CD4-positive, alpha-beta T cell treated with Interleukin-15 for 4 hours (primary cell): Measurements from ENCODE around the gene PIGZ.
"Not testable (repeated sequence)": the region's sequence is repeated elsewhere in the genome, so short reads cannot be mapped to it uniquely, and the experiment has no call there.

ENCODE experiments used
- DNase-seq: peaks from one replicate; pipeline ENCODE4 v3.0.0-alpha.2; 2020; ENCODE audit warnings: low spot score

Gene PIGZ

DNA sequence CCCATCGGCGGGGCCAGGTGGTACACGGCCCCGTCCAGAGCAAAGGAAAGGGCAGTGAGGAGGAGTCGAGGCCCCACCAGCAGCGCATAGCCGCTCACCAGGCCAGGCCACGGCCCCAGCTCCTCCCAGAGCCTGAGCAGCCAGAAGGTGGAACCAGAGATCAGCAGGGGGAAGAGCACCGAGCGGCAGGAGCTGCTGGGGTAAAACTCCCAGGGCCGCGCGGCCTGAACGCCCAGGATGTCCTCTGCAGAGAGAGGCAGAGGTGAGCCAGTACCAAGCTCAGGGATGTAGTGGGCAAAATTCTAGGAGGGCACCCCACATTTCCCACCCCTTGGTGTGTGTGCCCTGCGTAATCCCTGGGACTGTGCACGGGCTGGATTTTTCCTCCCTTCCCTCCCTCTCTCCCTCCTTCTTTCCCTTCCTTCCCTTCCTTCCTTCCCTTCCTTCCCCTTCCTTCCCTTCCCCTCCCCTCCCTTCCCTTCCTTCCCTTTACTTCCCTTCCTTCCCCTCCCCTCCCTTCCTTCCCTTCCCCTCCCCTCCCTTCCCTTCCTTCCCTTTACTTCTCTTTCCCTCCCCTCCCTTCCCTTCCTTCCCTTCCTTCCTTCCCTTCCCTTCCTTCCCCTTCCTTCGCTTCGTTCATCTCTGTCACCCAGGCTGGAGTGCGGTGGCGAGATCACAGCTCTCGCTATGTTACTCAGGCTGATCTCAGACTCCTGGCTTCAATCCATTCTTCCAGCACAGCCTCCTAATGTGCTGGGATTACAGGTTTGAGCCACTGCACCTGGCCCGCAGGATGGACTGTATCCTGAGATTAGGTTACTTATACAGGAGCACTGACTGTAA lies 20.0 kb downstream of the PIGZ start:
- DNase-seq, result no peak

DNA sequence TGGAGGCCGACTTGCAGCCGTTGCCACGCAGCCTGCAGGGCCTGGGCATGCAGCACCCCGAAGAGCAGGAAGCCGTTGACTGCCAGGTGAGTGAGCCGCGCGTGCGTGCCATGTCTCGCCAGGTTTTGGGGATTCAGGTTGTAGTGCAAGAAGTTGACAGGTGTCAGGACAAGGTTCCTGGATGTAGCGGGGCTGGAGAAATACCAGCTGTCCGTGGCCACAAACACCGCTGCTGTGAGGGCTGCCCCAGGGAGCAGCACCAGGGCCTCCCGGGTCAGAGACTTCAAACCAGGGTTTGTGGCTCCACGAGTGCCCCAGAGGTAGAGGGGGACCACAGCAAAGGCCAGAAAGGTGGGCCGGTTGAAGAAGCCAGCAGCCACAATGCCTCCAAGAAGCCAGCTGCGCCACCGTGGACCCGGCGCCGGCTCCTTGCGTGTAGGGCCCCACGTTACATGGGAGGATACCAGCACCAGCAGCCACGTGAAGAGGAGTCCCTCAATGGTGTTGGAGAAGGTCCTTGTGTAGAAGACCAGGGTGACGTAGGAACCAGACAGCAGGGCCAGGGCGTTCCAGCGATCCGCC lies 20.7 kb downstream of the PIGZ start:
- DNase-seq, result no peak

DNA sequence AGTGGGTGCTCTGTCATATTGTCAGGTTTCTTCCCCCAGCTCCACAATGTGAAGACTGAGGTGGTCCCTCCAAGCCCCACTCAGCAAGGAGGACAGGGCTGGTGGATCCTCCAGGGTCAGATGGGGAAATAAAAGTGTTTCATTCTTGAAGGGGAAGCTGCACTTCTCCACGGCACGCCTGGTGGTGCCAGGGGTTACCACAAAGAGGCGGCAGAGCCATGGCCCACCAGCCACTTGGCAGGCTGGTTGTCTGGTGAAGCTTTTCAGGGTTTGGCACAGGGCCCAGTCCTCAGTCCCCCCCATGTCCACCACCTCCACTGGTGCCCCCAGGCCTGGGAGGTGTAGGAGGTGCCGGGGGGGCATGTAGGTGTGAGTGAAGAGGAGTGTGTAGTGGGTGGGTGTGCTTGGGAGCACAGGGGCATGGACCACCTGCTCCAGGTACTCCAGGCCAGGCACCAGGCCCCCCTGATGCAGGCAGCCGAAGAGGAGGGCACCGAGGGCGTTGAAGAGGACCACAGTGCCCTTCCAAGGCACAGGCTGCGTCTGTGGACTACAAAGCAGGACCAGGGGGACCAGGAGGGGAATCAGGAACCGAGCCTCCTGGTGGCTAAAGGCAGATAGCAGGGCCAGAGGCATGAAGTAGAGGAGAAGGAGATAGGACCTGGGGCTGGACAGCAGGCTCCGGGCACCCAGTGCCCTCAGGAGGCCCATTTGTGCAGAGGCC lies 21.3 kb downstream of the PIGZ start:
- DNase-seq, result no peak

DNA sequence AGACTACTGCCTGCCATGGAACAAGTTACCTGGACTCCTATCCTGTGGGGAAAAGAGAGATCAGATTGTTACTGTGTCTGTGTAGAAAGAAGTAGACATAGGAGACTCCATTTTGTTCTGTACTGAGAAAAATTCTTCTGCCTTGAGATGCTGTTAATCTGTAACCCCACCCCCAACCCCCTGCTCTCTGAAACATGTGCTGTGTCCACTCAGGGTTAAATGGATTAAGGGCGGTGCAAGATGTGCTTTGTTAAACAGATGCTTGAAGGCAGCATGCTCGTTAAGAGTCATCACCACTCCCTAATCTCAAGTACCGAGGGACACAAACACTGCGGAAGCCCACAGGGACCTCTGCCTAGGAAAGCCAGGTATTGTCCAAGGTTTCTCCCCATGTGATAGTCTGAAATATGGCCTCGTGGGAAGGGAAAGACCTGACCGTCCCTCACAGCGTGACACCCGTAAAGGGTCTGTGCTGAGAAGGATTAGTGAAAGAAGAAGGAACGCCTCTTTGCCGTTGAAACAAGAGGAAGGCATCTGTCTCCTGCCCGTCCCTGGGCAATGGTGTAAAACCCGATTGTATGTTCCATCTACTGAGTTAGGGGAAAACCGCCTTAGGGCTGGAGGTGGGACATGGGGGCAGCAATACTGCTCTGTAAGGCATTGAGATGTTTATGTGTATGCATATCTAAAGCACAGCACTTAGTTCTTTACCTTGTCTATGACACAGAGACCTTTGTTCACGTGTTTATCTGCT lies 24.4 kb downstream of the PIGZ start:
- not testable (repeated sequence) for DNase-seq

DNA sequence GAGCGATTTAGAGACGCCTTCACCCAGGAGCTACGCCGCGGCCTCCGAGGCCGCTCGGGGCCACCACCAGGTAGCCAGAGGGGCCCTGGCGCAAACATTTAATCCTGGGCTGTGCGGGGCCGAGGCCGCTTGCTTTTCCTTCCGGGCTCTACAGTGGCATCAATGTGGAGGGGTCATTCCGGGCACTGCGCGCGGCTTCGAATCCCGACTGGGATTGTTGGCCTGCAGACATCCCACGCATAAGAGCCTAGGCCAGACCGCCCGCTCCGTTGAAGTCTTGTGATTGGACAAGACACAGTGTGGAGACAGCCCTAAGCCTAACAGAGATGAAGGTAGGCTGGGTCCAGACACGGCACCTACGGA lies 25.7 kb downstream of the PIGZ start:
- DNase-seq, result no peak

DNA sequence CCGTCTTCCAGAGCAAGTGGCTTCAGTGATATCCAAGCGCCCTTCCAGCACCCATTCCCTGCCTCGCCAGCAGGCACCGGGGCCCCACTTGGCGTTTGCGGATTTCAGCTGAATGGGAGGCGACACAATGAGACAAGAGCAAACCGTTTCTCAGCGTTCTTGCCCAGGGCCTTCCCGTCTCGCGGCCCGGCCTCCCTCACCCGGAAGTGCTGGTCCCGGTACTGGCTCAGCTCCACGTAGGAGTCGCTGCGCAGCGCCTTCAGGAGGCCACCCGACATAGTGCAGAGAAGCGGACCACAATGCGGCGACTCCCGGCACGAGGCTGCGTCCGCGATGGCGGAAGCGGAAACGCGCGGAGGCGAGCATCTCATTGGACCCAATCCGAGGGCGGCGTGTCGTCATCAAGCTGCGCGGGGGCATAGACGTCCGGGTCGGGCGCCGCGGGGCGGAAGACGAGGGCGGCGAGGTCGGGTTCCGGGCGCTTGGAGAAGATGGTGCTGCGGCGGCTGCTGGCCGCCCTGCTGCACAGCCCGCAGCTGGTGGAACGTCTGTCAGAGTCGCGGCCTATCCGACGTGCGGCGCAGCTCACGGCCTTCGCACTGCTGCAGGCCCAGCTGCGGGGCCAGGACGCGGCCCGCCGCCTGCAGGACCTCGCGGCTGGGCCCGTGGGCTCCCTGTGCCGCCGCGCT lies 26.3 kb downstream of the PIGZ start, which contains the start of gene NCBP2:
Gene NCBP2, minus strand, starts transcription at position 303 of the 689 bp plus-strand sequence. Its CDS starts 25 bp downstream, at position 278.
- DNase-seq, result peak; percentile 98

DNA sequence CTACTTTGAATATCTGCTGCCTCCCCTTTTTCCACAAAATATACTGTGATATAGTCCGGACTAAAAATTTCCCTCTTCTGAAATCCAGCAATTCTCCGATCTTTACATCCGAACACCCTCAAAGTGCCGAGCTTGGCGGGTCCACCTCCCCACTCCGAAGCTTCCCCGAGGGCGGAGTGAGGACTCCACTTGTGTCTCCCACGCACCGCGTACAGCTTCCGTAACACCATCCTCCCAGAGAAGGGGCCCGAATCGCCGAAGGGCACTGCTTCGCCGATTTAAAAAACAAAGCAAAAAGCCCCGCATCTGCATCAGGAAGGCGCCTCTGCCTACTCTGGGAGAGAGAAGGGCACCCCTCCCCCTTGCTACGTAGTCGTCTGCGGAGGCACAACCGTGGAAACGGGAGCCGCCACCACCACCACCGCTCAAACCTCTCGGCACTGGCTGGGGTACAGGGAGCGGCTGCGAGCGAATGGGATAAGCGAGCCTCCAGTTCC lies 26.9 kb downstream of the PIGZ start:
- DNase-seq, result peak; percentile 33

DNA sequence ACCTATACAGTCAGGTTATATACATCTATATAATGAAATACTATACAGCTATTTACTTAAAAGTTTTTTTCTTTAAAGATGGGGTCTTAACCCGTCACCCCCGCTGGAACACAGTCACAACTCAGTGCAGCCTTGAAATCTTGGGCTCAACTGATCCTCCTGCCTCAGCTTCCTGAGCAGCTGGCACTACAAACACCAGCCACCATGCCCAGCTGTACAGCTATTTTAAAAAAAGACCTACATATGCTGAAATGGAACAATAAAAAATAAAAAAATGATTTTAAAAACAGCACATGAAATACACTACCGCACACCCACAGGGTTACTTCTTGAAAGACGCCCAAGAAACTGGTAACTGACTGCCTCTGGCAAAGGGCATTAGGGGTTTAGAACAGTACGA lies 30.1 kb downstream of the PIGZ start:
- DNase-seq, result no peak

DNA sequence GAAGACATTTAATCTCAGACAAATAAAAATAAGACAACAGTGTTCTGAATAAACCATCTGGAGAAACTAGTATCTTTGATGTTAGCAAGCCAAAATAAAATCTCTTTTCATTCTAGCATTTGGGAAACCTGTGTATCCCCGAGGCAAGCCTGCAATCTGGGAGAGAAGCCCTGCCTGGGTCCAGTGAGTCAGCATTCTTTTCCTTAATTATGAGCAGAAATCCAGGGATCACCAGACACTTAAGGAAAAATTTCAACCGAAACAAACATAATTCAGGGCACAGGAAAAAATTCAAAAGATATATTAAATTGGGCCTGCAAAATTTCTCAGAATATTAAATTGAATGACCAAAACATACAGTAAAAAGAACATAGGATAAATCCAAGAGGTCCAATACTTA lies 30.5 kb downstream of the PIGZ start:
- DNase-seq, result no peak

DNA sequence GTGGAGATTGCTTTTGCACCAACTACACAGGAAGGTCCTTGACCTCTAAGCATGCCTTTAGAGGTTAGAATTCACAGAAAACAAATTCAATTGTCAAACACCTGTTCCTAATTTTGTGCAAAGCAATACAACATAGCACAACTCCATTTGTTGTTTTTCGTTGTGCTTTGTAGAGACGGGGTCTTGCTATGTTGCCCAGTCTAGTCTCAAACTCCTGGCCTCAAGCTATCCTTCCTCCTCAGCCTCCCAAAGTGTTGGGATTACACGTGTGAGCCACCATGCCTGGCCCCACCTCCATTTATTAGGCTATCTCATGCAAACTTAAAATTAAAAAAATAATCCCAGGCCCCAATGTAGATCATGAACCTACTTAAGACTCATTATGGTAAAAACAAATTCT lies 32.3 kb downstream of the PIGZ start:
- DNase-seq, result no peak

DNA sequence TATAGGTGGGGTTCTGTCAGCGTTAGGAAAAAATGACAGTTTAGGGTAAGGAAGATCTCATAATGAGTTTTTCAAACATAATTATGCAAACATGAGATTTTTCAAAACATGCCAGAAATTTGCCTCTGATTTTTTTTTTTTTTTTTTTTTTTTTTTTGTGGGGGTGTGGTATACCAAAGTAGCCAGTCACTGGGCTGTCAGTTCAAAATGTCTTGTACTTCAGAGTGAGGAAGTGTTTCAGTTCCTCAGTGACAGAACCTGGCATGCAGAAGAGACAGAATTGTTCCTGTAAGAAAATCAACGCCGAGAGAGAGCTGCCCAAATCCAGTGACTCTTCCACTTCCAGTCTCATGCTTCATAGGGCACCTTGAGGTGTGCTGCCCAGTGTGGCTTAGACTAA lies 36.0 kb downstream of the PIGZ start:
- no peak for DNase-seq

DNA sequence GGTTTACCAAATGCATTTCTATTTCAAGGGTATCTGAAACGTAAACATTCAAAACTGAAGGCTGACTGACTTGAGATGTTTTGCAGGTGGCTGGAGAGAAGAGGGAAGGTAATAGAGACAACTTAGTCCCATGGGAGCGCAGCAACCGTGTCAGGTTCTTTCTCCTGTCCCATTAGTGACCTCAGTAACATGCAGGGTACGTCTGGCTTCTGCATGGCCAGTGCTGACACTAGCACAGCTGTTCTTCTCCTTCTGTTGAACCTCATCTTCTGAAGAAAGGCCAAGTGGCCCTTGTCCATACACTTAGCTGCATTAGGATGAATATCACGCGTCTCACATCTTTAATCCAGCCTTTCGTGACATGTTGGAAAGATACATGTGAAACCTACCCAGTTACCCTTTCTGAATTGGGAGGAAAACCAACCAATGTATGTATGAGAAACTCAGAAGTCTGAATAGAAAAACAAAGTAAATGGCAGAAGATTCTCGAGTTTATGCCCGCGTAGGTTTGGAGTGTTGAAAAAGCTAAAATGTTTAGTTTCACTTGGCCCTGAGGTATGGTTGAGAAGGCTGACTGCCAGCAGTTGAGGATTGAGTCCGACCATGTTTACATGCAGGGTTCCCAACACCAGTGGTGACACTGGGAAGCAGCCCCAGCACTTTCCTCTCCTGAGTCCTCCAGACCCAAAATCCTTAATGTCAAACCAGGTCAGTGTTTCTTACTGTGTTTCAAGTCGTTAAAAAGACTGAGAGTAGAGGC lies 36.6 kb downstream of the PIGZ start:
- DNase-seq, result no peak

DNA sequence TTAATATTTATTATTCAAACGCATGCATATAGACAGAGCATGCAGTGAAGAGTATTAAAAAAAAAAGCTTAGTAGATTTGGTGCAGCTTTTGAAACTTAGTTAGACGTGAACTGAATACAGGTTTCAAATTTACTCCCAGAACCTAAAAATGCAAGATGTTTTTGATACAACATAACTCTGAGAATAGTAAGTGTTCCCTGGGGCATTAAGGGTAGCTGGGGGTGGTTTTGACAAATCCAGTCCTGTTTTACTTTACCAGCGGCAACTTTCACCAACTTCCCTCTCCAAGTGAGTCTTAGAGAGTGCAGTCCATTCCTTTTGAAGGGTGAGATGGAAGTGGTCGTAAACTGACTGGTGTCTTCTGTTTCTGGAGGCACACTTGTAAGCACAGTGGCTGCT lies 37.5 kb downstream of the PIGZ start:
- no peak for DNase-seq

DNA sequence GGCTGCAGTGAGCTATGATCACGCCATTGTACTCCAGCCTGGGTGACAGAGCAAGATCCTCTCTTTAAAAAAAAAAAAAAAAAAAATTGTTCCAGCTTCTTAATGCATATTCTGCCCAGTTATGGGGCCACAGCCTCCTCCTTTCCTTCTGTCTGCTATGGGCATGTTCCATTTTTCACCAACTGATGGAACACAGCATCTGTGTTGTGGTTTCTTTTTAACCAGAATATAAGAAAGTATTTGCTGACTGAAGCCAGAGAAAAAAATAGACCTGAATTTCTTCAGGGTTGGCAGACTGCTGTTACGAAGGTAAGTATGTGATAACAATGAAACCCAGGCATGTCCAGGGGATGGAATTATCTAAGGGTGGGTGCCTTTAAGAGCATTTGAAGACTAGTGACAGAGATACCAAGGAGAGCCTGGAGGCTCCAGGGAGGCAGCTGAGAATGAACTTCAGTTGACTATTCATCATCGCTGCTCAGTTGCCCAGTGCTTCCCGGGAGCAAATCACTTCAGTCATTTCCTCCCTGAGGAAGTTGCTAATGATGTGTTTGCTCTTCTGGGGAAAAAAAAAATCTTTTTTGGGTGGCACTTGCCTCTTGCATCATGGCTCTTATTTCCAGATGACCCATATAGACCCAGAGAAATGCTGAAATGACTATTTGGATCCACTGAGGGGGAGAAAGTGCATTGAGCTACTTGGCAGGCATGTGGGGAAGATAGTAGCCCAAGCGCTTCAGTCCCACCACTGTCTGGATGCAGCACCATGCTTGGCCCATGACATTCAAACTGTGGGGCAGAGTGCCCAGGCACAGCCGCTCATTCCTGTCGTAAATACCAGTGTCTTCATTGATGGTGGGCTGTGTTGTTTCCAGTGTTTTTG lies 40.8 kb downstream of the PIGZ start:
- DNase-seq, result no peak

DNA sequence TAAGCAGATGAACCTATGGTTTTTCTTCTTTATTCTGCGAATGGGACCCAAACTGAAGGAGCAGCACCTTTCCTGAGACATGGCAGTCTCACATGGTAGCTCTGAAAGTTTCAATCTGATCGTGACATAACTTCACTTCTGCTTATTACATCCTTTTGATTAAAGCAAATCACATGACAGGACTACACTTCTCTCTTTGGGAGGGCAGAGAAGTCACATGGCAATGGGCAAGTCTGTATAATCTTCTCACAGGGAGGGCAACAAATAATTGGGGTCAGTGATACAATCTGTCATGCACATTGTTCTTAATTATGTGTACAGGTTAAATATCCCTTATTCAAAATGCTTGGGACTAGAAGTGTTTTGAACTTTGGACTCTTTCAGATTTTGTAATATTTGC lies 47.9 kb downstream of the PIGZ start:
- DNase-seq, result no peak

DNA sequence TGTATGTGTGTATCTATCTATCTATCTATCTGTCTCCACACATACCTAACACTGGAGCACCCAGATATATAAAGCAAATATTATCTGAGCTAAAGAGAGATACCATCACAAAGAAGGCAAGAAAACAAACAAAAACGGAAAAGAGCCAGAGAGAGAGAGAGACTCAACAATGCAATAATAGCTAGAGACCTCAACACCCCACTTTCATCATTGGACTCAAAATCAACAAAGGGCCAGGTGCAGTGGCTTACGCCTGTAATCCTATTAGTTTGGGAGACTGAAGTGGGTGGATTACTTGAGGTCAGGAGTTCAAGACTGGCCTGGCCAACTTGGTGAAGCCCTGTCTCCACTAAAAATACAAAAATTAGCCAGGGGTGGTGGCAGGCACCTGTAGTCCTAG lies 49.7 kb downstream of the PIGZ start:
- DNase-seq, result no peak

DNA sequence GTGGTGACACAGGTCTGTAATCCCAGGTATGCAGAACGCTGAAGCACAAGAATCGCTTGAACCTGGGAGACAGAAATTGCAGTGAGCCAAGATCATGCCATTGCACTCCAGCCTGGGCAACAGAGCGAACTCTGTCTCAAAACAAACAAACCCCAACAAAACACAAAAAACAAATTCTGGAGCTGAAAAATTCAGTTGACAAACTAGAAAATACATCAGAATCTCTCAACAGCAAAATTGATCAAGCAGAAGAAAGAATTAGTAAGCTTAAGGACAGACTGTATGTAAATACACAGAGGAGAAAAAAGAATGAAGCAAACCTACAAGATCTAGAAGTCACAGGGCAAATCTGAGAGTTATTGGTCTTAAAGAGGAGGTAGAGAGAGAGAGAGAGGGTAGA lies 51.6 kb downstream of the PIGZ start:
- DNase-seq, result no peak

DNA sequence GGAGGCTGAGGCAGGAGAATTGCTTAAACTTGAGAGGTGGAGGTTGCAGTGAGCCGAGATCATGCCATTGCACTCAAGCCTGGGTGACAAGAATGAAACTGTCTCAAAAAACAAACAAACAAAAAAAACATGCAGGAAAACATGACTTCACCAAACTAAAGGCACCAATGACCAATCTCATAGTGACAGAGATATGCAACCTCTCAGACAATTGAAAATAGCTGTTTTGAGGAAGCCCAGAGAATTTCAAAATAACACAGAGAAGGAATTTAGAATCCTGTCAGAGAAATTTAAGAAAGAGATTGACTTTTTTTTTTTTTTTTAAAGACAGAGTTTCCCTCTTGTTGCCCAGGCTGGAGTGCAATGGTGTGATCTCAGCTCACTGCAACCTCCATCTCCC lies 52.4 kb downstream of the PIGZ start:
- DNase-seq, result no peak

DNA sequence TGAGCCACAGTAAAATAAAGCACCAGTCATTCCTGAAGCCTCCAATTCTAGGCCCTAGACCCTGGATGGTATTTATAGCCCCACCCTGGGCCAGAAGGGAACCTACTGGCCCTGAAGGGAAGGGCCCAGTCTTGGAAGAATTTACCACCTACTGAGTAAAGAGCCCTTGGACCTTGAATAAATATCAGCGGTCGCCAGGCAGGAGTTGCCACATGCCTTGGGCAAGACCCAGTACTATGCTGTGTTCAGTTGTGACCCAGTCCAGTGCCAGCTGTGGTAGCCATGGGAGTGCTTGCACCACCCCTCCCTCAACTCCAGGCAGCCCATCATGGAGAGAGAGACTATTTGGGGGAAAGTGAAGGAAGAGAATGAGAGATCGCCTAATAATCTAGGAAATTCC lies 53.3 kb downstream of the PIGZ start:
- no peak for DNase-seq

DNA sequence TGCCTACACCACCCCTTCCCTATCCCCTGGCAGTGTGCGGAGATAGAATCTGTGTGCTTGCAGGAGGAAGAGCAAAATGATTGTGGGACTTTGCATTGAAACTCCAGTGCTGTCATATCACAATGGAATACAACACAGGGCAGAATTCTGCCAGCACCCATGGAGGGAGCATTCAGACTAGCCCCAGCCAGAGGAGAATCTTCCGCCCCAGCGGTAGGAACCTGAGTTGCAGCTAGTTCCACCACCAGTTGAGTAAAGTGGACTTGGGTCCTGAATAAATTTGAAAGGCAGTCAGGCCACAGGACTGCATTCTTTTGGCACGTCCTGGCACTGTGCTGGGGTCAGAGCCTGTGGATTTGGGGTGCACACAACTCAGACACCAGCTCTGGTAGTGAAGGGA lies 53.8 kb downstream of the PIGZ start:
- no peak for DNase-seq
